Loucy (cell line): Measurements from ENCODE around the gene PHC3.

Source experiments
- EZH2phosphoT487 ChIP-seq: fragments of 200-600 bp; IDR thresholded peaks from 2 replicates; pipeline ENCODE4 v1.6.1; 2018; ENCODE audit warnings: antibody characterized with exemption, mild to moderate bottlenecking, moderate library complexity, borderline replicate concordance
- TF ChIP-seq, protein P1 (sequence below): fragments of 200-600 bp; sonication (generic); conservative IDR thresholded peaks from 2 replicates; pipeline ENCODE4 v1.5.1; 2014; ENCODE audit warnings: mild to moderate bottlenecking, antibody characterized with exemption, low read length

DNA sequence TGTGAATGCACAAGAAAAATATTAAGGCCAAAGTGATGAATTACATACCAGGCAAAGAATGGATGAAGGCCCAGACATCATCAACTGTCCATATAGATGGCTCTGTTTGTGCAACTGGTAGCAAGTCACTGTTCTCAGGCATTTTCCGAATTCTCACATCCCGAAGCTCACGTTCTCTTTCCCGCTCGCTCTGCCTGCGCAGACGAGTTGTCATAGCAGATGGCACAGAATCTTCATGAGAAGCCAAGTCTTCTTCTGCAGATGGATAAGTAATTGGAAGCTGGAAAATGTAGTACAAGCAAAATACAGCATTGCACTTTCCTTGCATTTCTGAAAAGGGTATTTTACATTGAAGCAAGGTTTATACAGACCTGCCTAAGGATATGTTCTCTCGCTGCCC is 79.1 kb downstream of the PHC3 start:
- TF ChIP-seq, protein P1, sequence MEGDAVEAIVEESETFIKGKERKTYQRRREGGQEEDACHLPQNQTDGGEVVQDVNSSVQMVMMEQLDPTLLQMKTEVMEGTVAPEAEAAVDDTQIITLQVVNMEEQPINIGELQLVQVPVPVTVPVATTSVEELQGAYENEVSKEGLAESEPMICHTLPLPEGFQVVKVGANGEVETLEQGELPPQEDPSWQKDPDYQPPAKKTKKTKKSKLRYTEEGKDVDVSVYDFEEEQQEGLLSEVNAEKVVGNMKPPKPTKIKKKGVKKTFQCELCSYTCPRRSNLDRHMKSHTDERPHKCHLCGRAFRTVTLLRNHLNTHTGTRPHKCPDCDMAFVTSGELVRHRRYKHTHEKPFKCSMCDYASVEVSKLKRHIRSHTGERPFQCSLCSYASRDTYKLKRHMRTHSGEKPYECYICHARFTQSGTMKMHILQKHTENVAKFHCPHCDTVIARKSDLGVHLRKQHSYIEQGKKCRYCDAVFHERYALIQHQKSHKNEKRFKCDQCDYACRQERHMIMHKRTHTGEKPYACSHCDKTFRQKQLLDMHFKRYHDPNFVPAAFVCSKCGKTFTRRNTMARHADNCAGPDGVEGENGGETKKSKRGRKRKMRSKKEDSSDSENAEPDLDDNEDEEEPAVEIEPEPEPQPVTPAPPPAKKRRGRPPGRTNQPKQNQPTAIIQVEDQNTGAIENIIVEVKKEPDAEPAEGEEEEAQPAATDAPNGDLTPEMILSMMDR = no peak
- TF ChIP-seq EZH2phosphoT487 = no peak
